Measurements from ENCODE around the gene C19orf25.

DNA sequence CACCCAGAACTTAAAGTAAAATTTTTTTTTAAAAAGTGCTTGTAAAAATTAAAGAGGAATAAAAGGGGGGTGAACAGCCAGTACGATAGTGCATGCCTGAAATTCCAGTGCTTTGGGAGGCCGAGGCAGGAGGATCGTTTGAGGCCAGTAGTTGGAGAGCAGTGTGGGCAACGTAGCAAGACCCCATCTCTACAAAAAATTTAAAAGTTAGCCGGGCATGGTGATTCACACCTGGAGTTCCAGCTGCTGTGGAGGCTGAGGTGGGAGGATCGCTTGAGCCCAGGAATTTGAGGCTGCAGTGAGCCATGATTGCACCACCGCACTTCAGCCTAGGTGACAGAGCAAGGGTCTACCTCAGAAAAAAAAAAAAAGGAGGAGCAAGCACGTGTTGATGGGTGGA is 26.0 kb upstream of the C19orf25 start:
- TF ChIP-seq, protein P1, sequence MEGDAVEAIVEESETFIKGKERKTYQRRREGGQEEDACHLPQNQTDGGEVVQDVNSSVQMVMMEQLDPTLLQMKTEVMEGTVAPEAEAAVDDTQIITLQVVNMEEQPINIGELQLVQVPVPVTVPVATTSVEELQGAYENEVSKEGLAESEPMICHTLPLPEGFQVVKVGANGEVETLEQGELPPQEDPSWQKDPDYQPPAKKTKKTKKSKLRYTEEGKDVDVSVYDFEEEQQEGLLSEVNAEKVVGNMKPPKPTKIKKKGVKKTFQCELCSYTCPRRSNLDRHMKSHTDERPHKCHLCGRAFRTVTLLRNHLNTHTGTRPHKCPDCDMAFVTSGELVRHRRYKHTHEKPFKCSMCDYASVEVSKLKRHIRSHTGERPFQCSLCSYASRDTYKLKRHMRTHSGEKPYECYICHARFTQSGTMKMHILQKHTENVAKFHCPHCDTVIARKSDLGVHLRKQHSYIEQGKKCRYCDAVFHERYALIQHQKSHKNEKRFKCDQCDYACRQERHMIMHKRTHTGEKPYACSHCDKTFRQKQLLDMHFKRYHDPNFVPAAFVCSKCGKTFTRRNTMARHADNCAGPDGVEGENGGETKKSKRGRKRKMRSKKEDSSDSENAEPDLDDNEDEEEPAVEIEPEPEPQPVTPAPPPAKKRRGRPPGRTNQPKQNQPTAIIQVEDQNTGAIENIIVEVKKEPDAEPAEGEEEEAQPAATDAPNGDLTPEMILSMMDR (conservative IDR thresholded peaks at IDR 0.05): no peak
- no peak for TF ChIP-seq ZFX (IDR thresholded peaks at IDR 0.05)
